Left lobe of liver (tissue), 2 donors: Measurements from ENCODE around the gene C5AR1. TPM values are rescaled to one million over a fixed set of nuclear protein-coding genes. Genes with fewer than 3 reads are reported as not detected.
"Not testable (repeated sequence)": the region's sequence is repeated elsewhere in the genome, so short reads cannot be mapped to it uniquely, and the experiment has no call there.

Source experiments
- ATAC-seq: fragments of 200-7000 bp; cut with Tn5 transposase; one replicate; pipeline ENCODE4 v1.9.1; 2020; ENCODE audit warnings: mild to moderate bottlenecking, moderate library complexity
- DNase-seq: peaks from one replicate; pipeline ENCODE4 v3.0.0-alpha.2; 2020; ENCODE audit warnings: low spot score
- total RNA-seq: library from RNA; stranded (reverse); gene quantifications from one replicate; pipeline ENCODE4 v1.2.1, GENCODE V29; 2021
- donor health status: DM: no; HTN: no; CAD: no; lungs with moderate emphysema.
- donor health status: DM: no; HTN: yes; CAD: no.

The C5AR1 gene
- 6.2 TPM for total RNA-seq

GRCh38 chr19:47309608-47310007, at the start of gene C5AR1:
Gene C5AR1 (plus strand): TSS chr19:47309861. CDS start chr19:47309896, 35 bp downstream.
- ATAC-seq: peak; percentile 8
- no peak for DNase-seq

- ATAC-seq: no peak
- no peak for DNase-seq
Measured at GRCh38 chr19:47260476-47260875, 49.2 kb upstream of the C5AR1 start.

GRCh38 chr19:47261946-47262793, 47.5 kb upstream of the C5AR1 start:
- not testable (repeated sequence) for DNase-seq, ATAC-seq

GRCh38 chr19:47264629-47265028, 45.0 kb upstream of the C5AR1 start:
- ATAC-seq (no peak), DNase-seq (no peak)

- DNase-seq (no peak), ATAC-seq (no peak)
Measured at GRCh38 chr19:47266401-47266941, 43.2 kb upstream of the C5AR1 start.

- peak; percentile 82 for DNase-seq
- peak; percentile 94 for ATAC-seq
Measured at GRCh38 chr19:47267350-47267759, 42.3 kb upstream of the C5AR1 start.

GRCh38 chr19:47268028-47268427, 41.6 kb upstream of the C5AR1 start:
- DNase-seq (no peak), ATAC-seq (no peak)

- no peak for ATAC-seq
- no peak for DNase-seq
Measured at GRCh38 chr19:47269596-47269995, 40.1 kb upstream of the C5AR1 start.

- ATAC-seq (no peak), DNase-seq (no peak)
Measured at GRCh38 chr19:47270408-47270807, 39.3 kb upstream of the C5AR1 start.

- DNase-seq (no peak), ATAC-seq (no peak)
Measured at GRCh38 chr19:47271949-47272348, 37.7 kb upstream of the C5AR1 start.

- ATAC-seq: no peak
- DNase-seq: no peak
Measured at GRCh38 chr19:47272448-47273312, 37.0 kb upstream of the C5AR1 start.

- peak; percentile 91 for DNase-seq
- peak; percentile 79 for ATAC-seq
Measured at GRCh38 chr19:47273313-47274070, 36.2 kb upstream of the C5AR1 start.

- peak; percentile 87 for ATAC-seq
- DNase-seq: peak; percentile 99
Measured at GRCh38 chr19:47274071-47274890, 35.4 kb upstream of the C5AR1 start, which contains the start of gene INAFM1. Gene INAFM1 (plus strand): TSS chr19:47274885. CDS start chr19:47274920, 35 bp downstream.

- ATAC-seq: no peak
Measured at GRCh38 chr19:47274891-47275761, 34.5 kb upstream of the C5AR1 start.

GRCh38 chr19:47275791-47276461, 33.7 kb upstream of the C5AR1 start:
- DNase-seq (no peak), ATAC-seq (no peak)

More at GRCh38 chr19:47274891-47275761, 34.5 kb upstream of the C5AR1 start:
- DNase-seq: no peak

- ATAC-seq, DNase-seq: not testable (repeated sequence)
Measured at GRCh38 chr19:47276513-47276912, 33.1 kb upstream of the C5AR1 start.

- ATAC-seq (peak; percentile 45), DNase-seq (no peak)
Measured at GRCh38 chr19:47280183-47280797, 29.4 kb upstream of the C5AR1 start.
